Liver (tissue), 9 donors: ENCODE data around the gene SPEF1. TPM values are rescaled to one million over a fixed set of nuclear protein-coding genes. Genes with fewer than 3 reads are reported as not detected.

ENCODE experiments used
- DNase-seq: peaks from one replicate; pipeline ENCODE4 v3.0.0-alpha.2; 2017; ENCODE audit warnings: low spot score
- H3K27ac ChIP-seq, 2 donors: one replicate each; pipeline ENCODE4 v1.7.0; 2013; ENCODE audit warnings: inconsistent platforms in 2 of 2, low read length in 2 of 2, control low read depth in 1 of 2, low read depth in 1 of 2, mild to moderate bottlenecking in 1 of 2
- H3K27me3 ChIP-seq, 4 donors: one replicate each; pipeline versions ENCODE4 v1.6.1 to v1.7.0; 2013; ENCODE audit warnings: low read length in 3 of 4, inconsistent platforms in 1 of 4, mild to moderate bottlenecking in 1 of 4, moderate library complexity in 1 of 4; ENCODE audit not compliant: control insufficient read depth in 4 of 4, insufficient read depth in 4 of 4
- H3K36me3 ChIP-seq, 4 donors: one replicate each; pipeline versions ENCODE4 v1.6.1 to v1.7.0; 2013; ENCODE audit warnings: low read length in 3 of 4, mild to moderate bottlenecking in 3 of 4, low read depth in 1 of 4, moderate library complexity in 1 of 4; ENCODE audit not compliant: control insufficient read depth in 4 of 4, insufficient read depth in 3 of 4
- H3K4me1 ChIP-seq, 4 donors: one replicate each; pipeline versions ENCODE4 v1.6.1 to v1.7.0; 2013; ENCODE audit warnings: low read length in 3 of 4, mild to moderate bottlenecking in 3 of 4, moderate library complexity in 1 of 4; ENCODE audit not compliant: control insufficient read depth in 4 of 4, insufficient read depth in 4 of 4
- H3K4me3 ChIP-seq, 3 donors: one replicate each; pipeline versions ENCODE4 v1.6.1 to v1.7.0; 2013; ENCODE audit warnings: low read length in 3 of 3, control low read depth in 1 of 3, low read depth in 1 of 3, mild to moderate bottlenecking in 1 of 3
- H3K9ac ChIP-seq, 2 donors: one replicate each; pipeline ENCODE4 v1.7.0; 2013; ENCODE audit warnings: low read length in 2 of 2, mild to moderate bottlenecking in 2 of 2, moderate library complexity in 2 of 2, control low read depth in 1 of 2, low read depth in 1 of 2
- H3K9me3 ChIP-seq, 4 donors: one replicate each; pipeline versions ENCODE4 v1.6.1 to v1.7.0; 2013; ENCODE audit warnings: low read length in 3 of 4; ENCODE audit not compliant: control insufficient read depth in 4 of 4
- FOXA1 ChIP-seq: IDR thresholded peaks from 2 replicates; pipeline ENCODE4 v1.6.1; 2016; ENCODE audit warnings: antibody characterized with exemption
- FOXA2 ChIP-seq: IDR thresholded peaks from 2 replicates; pipeline ENCODE4 v1.6.1; 2016; ENCODE audit warnings: antibody characterized with exemption
- JUND ChIP-seq, 2 donors: IDR thresholded peaks; 2 replicates each; pipeline ENCODE4 v1.6.1; 2016; ENCODE audit warnings: antibody characterized with exemption in 2 of 2
- NR2F2 ChIP-seq: IDR thresholded peaks from 2 replicates; pipeline ENCODE4 v1.6.1; 2016; ENCODE audit warnings: antibody characterized with exemption
- RXRA ChIP-seq, 2 donors: IDR thresholded peaks; 2 replicates each; pipeline ENCODE4 v1.6.1; 2017 to 2018; ENCODE audit warnings: antibody characterized with exemption in 2 of 2, mild to moderate bottlenecking in 1 of 2
- SP1 ChIP-seq: IDR thresholded peaks from 2 replicates; pipeline ENCODE4 v1.6.1; 2018; ENCODE audit warnings: antibody characterized with exemption, mild to moderate bottlenecking
- WGBS: extraction: QIAGEN DNeasy Blood & Tissue Kit; methylation state at CpG from one replicate; pipeline ENCODE4 v1.1.7; 2013; 5-methylcytosine and 5-hydroxymethylcytosine counted together
- polyA plus RNA-seq, 2 donors: library from polyadenylated mRNA; stranded (reverse) in 1 of 2; unstranded in 1 of 2; fragments of 200-250 nt in 1 of 2; fragments of >200 nt in 1 of 2; fragmentation: Nextera tagmentation in 1 of 2; extraction: Ambion mirVana in 1 of 2; gene quantifications; one replicate each; pipeline versions ENCODE4 v1.2.1 to v1.2.3, GENCODE V29; 2013 to 2015
- total RNA-seq, 2 donors: library from RNA; depleted of rRNA; stranded (reverse); fragments of >200 nt; gene quantifications; one replicate each; pipeline ENCODE4 v1.2.3, GENCODE V29; 2014
- TF ChIP-seq, protein P1 (sequence below): IDR thresholded peaks from 2 replicates; pipeline ENCODE4 v1.6.1; 2016; ENCODE audit warnings: antibody characterized with exemption
- TF ChIP-seq, protein P2 (sequence below): fragments of 150-350 bp; IDR thresholded peaks from 2 replicates; pipeline ENCODE4 v1.5.1; 2017; ENCODE audit warnings: improper control_type of control experiment, low read depth, low read length; ENCODE audit not compliant: missing input control
- donor health status: healthy.
- donor health status: healthy.
- donor health status: healthy.
- donor health status: healthy.
- donor health status: healthy.

SPEF1 gene
- total and polyA plus RNA-seq, 4 donors = not detected

GRCh38 chr20:3734111-3734843, 47.0 kb downstream of the SPEF1 start:
- Histone ChIP-seq H3K4me1 (peaks cover 5 to 11% (median 7%) of the 10 kb centered on the region in 4 donors), H3K4me3 (no peak overlapping the region), H3K27ac (no peak overlapping the region), H3K9me3 (no peaks in the 10 kb centered on the region), H3K27me3 (peaks cover 0 to 4% (median 1%) of the 10 kb centered on the region in 4 donors), H3K36me3 (no peaks in the 10 kb centered on the region), H3K9ac (no peak overlapping the region)
- peak; percentile 97 for TF ChIP-seq NR2F2
- no peak for TF ChIP-seq FOXA1
- no peak for TF ChIP-seq SP1
- peak in 1 of 2 donors; percentile 13 for TF ChIP-seq RXRA (IDR thresholded peaks at IDR 0.05)
- no peak for TF ChIP-seq FOXA2
- TF ChIP-seq, protein P1, sequence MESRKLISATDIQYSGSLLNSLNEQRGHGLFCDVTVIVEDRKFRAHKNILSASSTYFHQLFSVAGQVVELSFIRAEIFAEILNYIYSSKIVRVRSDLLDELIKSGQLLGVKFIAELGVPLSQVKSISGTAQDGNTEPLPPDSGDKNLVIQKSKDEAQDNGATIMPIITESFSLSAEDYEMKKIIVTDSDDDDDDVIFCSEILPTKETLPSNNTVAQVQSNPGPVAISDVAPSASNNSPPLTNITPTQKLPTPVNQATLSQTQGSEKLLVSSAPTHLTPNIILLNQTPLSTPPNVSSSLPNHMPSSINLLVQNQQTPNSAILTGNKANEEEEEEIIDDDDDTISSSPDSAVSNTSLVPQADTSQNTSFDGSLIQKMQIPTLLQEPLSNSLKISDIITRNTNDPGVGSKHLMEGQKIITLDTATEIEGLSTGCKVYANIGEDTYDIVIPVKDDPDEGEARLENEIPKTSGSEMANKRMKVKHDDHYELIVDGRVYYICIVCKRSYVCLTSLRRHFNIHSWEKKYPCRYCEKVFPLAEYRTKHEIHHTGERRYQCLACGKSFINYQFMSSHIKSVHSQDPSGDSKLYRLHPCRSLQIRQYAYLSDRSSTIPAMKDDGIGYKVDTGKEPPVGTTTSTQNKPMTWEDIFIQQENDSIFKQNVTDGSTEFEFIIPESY = no peak
- TF ChIP-seq, protein P2, sequence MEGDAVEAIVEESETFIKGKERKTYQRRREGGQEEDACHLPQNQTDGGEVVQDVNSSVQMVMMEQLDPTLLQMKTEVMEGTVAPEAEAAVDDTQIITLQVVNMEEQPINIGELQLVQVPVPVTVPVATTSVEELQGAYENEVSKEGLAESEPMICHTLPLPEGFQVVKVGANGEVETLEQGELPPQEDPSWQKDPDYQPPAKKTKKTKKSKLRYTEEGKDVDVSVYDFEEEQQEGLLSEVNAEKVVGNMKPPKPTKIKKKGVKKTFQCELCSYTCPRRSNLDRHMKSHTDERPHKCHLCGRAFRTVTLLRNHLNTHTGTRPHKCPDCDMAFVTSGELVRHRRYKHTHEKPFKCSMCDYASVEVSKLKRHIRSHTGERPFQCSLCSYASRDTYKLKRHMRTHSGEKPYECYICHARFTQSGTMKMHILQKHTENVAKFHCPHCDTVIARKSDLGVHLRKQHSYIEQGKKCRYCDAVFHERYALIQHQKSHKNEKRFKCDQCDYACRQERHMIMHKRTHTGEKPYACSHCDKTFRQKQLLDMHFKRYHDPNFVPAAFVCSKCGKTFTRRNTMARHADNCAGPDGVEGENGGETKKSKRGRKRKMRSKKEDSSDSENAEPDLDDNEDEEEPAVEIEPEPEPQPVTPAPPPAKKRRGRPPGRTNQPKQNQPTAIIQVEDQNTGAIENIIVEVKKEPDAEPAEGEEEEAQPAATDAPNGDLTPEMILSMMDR = no peak
- TF ChIP-seq JUND (IDR thresholded peaks at IDR 0.05) = no peak
- DNase-seq = no peak
- 64% methylated on average over 12 of the region's 12 CpGs for WGBS

- no peaks in the 10 kb centered on the region for H3K36me3 ChIP-seq
- DNase-seq = no peak
- WGBS = 93% methylated on average over 20 of the region's 20 CpGs
- no peak overlapping the region for H3K9ac ChIP-seq
- no peak overlapping the region for H3K27ac ChIP-seq
- peaks cover 0 to 4% (median 1%) of the 10 kb centered on the region in 4 donors for H3K27me3 ChIP-seq
- no peak overlapping the region for H3K4me3 ChIP-seq
- peaks cover 0 to 3% (median under 1%) of the 10 kb centered on the region in 4 donors for H3K4me1 ChIP-seq
- no peak for TF ChIP-seq JUND (IDR thresholded peaks at IDR 0.05)
- TF ChIP-seq, protein P2 = no peak
- H3K9me3 ChIP-seq = no peaks in the 10 kb centered on the region
These were observed 47.9 kb downstream of the SPEF1 start for GRCh38 chr20:3733119-3733995.
